Spleen (tissue), 11 donors: Measurements from ENCODE around the gene TMEM269. TPM values are rescaled to one million over a fixed set of nuclear protein-coding genes. Genes with fewer than 3 reads are reported as not detected.

Source experiments
- DNase-seq: peaks from one replicate; pipeline ENCODE4 v3.0.0-alpha.2; 2020
- H3K27ac ChIP-seq, 8 donors: fragments of 200-600 bp; sonication (generic) in 7 of 8; 1 replicate in 4 of 8; 2 replicates in 4 of 8; pipeline versions ENCODE4 v1.5.0 to v1.8.0; 2016 to 2021; ENCODE audit warnings: inconsistent platforms in 4 of 8, mild to moderate bottlenecking in 4 of 8, moderate library complexity in 1 of 8
- H3K27me3 ChIP-seq, 7 donors: fragments of 200-600 bp; sonication (generic) in 6 of 7; replicated peaks in 1 of 7; 1 replicate in 4 of 7; 2 replicates in 3 of 7; pipeline versions ENCODE4 v1.5.0 to v1.8.0; 2016 to 2021; ENCODE audit warnings: inconsistent platforms in 3 of 7, mild to moderate bottlenecking in 1 of 7
- H3K36me3 ChIP-seq, 6 donors: fragments of 200-600 bp; sonication (generic) in 5 of 6; 1 replicate in 4 of 6; 2 replicates in 2 of 6; pipeline versions ENCODE4 v1.5.0 to v1.8.0; 2016 to 2021; ENCODE audit warnings: inconsistent platforms in 2 of 6
- H3K4me1 ChIP-seq, 6 donors: fragments of 200-600 bp; sonication (generic) in 5 of 6; 1 replicate in 3 of 6; 2 replicates in 3 of 6; pipeline versions ENCODE4 v1.5.0 to v1.8.0; 2016 to 2021; ENCODE audit warnings: inconsistent platforms in 3 of 6
- H3K4me3 ChIP-seq, 8 donors: fragments of 200-600 bp; sonication (generic) in 7 of 8; 1 replicate in 4 of 8; 2 replicates in 4 of 8; pipeline versions ENCODE4 v1.5.0 to v1.8.0; 2016 to 2021; ENCODE audit warnings: inconsistent platforms in 4 of 8, mild to moderate bottlenecking in 4 of 8, moderate library complexity in 2 of 8
- H3K9me3 ChIP-seq, 8 donors: fragments of 200-600 bp; sonication (generic) in 7 of 8; 1 replicate in 4 of 8; 2 replicates in 4 of 8; pipeline versions ENCODE4 v1.5.0 to v1.8.0; 2016 to 2021; ENCODE audit warnings: inconsistent platforms in 4 of 8
- POLR2A ChIP-seq, 3 donors: fragments of 450-650 bp; IDR thresholded peaks; one replicate each; pipeline ENCODE4 v1.5.1; 2017; ENCODE audit warnings: antibody characterized with exemption in 3 of 3, mild to moderate bottlenecking in 1 of 3
- POLR2AphosphoS5 ChIP-seq, 3 donors: sonication (generic); formaldehyde crosslinking; IDR thresholded peaks; one replicate each; pipeline ENCODE4 v1.5.1; 2017; ENCODE audit warnings: antibody characterized with exemption in 3 of 3
- WGBS, 5 donors: extraction: QIAGEN DNeasy Blood & Tissue Kit in 3 of 5; methylation state at CpG; one replicate each; pipeline versions ENCODE4 v1.1.5 to v1.1.7; 2013 to 2018; 5-methylcytosine and 5-hydroxymethylcytosine counted together
- intact Hi-C: fragments of 100-400 bp; cut with DNase I; formaldehyde crosslinking; loops from one replicate; pipeline ENCODE4 v1.15.0; 2023; ENCODE audit warnings: low total_unique reads
- polyA plus RNA-seq, 3 donors: library from polyadenylated mRNA; stranded (reverse); fragments of 200-250 nt; gene quantifications; one replicate each; pipeline ENCODE4 v1.2.1, GENCODE V29; 2013
- total RNA-seq, 7 donors: library from RNA; depleted of rRNA in 3 of 7; stranded (reverse); fragments of >200 nt in 3 of 7; fragmentation: NEBNext Ultra II Directional in 4 of 7; extraction: Animal tissue kit (Norgen Biotek cat#: 25700) in 4 of 7; gene quantifications; one replicate each; pipeline versions ENCODE4 v1.1.0 to v1.2.1, GENCODE V29; 2016 to 2021
- TF ChIP-seq, protein P1 (sequence below), 11 experiments: fragments of 200-600 bp in 7 of 11; fragments of 450-650 bp in 4 of 11; sonication (generic) in 4 of 11; IDR thresholded peaks in 8 of 11; conservative IDR thresholded peaks in 3 of 11; 1 replicate in 7 of 11; 2 replicates in 4 of 11; pipeline versions ENCODE4 v1.4.0 to v1.8.0; 2016 to 2021; ENCODE audit warnings: antibody characterized with exemption in 11 of 11, inconsistent platforms in 4 of 11, mild to moderate bottlenecking in 1 of 11
- donor health status: healthy with polysubstance abuse.
- donor health status: DM: no; HTN: no; CAD: no; lungs with moderate emphysema.
- donor health status: DM: no; HTN: no; CAD: no.
- donor health status: Bipolar disorder and iron deficiency.
- donor health status: healthy.
- donor health status: DM: no; HTN: no; CAD: no.
- donor health status: DM: yes; HTN: yes; CAD: no.

TMEM269 gene
- total and polyA plus RNA-seq, 10 donors: 0.03 to 1.6 (median 0.26) TPM; not detected in 1

DNA sequence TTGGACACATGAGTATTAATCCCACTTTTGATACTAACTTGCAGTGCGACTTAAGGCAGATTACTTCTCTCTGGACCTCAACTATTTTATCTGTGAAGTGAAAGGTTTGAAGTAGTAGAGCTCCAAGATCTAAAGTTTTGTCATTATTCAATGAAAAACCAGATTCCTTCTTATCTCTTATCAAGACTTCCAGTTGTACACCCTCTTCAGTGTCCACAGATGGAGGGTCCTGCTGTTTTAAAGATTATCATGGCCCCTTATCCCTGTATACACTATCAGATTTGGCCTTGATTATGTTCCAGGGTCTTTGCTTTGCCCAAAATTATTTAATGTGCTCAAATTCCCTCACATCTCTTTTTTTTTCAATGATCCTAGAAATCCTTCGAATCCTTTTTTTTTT is 16.6 kb upstream of the TMEM269 start:
- intact Hi-C loops: loop anchor here (10.0 kb wide), 1 partner anchor 83 kb away; the partner anchor contains the start of gene YBX1

DNA sequence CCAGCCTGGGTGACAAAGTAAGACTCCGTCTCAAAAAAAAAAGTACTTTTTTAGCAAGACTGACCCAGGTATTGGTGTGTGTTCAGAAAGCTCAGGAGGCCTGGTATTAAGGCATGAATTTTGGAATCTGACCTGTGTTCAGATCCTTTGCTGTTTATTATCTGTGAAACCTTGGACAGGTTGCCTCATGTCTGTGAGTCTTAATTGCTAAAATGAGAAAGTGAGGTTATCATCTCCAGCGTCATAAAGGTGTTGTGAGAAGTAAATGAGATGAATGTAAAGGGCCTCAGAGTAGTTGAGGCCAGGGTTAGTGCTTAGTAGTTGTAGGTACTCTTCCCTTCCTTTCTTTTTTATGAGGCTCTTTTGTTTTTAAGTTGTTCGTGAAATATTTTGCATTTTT is 15.0 kb upstream of the TMEM269 start:
- WGBS, 5 donors: 88 to 100% (median 96%) methylated on average over 3 of the region's 3 CpGs
- intact Hi-C loops: loop anchor here (10.0 kb wide), 1 partner anchor 85 kb away; the partner anchor contains the start of gene YBX1
- peaks cover 22 to 76% (median 47%) of the 10 kb centered on the region in 6 donors for H3K4me1 ChIP-seq
- H3K27ac ChIP-seq: no peak overlapping the region
- peaks cover 0 to 25% (median 12%) of the 10 kb centered on the region in 6 donors for H3K36me3 ChIP-seq
- DNase-seq: no peak
- no peaks in the 10 kb centered on the region for H3K9me3 ChIP-seq
- H3K27me3 ChIP-seq: no peaks in the 10 kb centered on the region
- no peak for TF ChIP-seq POLR2A (IDR thresholded peaks at IDR 0.05)
- TF ChIP-seq, protein P1, sequence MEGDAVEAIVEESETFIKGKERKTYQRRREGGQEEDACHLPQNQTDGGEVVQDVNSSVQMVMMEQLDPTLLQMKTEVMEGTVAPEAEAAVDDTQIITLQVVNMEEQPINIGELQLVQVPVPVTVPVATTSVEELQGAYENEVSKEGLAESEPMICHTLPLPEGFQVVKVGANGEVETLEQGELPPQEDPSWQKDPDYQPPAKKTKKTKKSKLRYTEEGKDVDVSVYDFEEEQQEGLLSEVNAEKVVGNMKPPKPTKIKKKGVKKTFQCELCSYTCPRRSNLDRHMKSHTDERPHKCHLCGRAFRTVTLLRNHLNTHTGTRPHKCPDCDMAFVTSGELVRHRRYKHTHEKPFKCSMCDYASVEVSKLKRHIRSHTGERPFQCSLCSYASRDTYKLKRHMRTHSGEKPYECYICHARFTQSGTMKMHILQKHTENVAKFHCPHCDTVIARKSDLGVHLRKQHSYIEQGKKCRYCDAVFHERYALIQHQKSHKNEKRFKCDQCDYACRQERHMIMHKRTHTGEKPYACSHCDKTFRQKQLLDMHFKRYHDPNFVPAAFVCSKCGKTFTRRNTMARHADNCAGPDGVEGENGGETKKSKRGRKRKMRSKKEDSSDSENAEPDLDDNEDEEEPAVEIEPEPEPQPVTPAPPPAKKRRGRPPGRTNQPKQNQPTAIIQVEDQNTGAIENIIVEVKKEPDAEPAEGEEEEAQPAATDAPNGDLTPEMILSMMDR (IDR thresholded peaks at IDR 0.05 in 8 of 11, conservative IDR thresholded peaks at IDR 0.05 in 3 of 11): no peak
- TF ChIP-seq POLR2AphosphoS5 (IDR thresholded peaks at IDR 0.05): no peak
- no peak overlapping the region for H3K4me3 ChIP-seq

More for the DNA sequence above, 16.6 kb upstream of the TMEM269 start:
- 85 to 91% (median 87%) methylated on average over 2 of the region's 2 CpGs for WGBS, 5 donors
- TF ChIP-seq POLR2A (IDR thresholded peaks at IDR 0.05) (no peak), POLR2AphosphoS5 (IDR thresholded peaks at IDR 0.05) (no peak)
- TF ChIP-seq, protein P1 (IDR thresholded peaks at IDR 0.05 in 8 of 11, conservative IDR thresholded peaks at IDR 0.05 in 3 of 11): no peak
- Histone ChIP-seq H3K4me1 (peaks cover 27 to 90% (median 57%) of the 10 kb centered on the region in 6 donors), H3K27me3 (no peaks in the 10 kb centered on the region), H3K9me3 (no peaks in the 10 kb centered on the region), H3K27ac (no peak overlapping the region), H3K36me3 (peaks cover 0 to 8% (median 0%) of the 10 kb centered on the region in 6 donors), H3K4me3 (peak overlapping the region in 7 of 8 donors; percentile 75 to 99 (median 97))
- DNase-seq: no peak

DNA sequence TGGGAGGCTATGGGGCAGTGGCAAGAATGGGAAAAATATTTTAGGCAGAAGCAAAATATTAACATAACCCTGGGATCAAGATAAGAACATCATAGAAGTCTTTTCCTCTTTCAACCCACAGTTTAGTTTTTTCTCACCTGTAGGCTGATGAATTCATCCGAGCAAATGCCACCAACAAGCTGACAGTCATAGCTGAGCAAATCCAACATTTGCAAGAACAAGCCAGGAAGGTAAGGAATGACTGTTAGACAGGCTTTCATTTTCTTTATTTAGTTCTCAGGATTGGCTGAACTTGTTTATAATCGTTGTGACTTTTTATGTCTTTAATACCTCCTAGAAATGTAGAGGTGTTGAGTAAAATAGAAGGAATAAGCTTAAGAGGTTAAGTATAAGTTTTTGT is 11.4 kb upstream of the TMEM269 start:
- 44 to 87% (median 50%) methylated on average over 2 of the region's 2 CpGs for WGBS, 5 donors
- Histone ChIP-seq H3K4me3 (no peak overlapping the region), H3K4me1 (peaks cover 6 to 46% (median 23%) of the 10 kb centered on the region in 6 donors), H3K36me3 (peaks cover 0 to 61% (median 40%) of the 10 kb centered on the region in 6 donors), H3K9me3 (no peaks in the 10 kb centered on the region), H3K27me3 (no peaks in the 10 kb centered on the region), H3K27ac (no peak overlapping the region)
- DNase-seq: no peak
- TF ChIP-seq POLR2AphosphoS5 (IDR thresholded peaks at IDR 0.05): no peak
- TF ChIP-seq, protein P1 (IDR thresholded peaks at IDR 0.05 in 8 of 11, conservative IDR thresholded peaks at IDR 0.05 in 3 of 11): no peak
- TF ChIP-seq POLR2A (IDR thresholded peaks at IDR 0.05): no peak
- intact Hi-C loops: no loop called here

DNA sequence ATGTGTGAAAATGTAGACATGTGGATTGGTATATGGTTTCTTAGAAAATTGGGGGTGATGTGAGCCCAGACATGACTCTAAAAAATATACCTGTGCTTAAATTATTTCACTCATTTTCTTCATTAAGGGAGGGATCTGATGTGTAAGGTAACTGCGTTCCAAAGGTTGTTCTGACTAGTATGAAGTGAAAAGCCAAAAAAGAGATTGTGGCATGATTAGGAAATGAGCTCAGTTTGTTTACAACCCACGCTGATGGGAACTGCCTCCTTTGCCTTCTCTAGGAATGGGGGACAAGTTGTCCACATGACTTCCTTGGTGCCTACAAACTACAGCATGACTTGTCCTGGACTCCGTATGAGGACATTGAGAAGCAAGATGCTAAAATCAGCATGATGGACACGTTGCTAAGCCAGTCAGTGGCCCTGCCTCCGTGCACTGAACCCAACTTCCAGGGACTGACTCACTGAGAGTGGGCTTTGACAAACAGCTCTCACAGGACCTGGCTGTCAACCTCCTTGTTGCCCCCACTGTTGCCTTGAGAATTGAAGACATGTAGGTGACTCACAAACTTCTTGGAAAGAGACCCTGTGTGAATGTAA is 9.8 kb upstream of the TMEM269 start:
- H3K4me3 ChIP-seq: no peak overlapping the region
- H3K27me3 ChIP-seq: no peaks in the 10 kb centered on the region
- WGBS, 5 donors: 80 to 96% (median 87%) methylated on average over 5 of the region's 5 CpGs
- H3K9me3 ChIP-seq: no peaks in the 10 kb centered on the region
- TF ChIP-seq, protein P1 (IDR thresholded peaks at IDR 0.05 in 8 of 11, conservative IDR thresholded peaks at IDR 0.05 in 3 of 11): no peak
- TF ChIP-seq POLR2AphosphoS5 (IDR thresholded peaks at IDR 0.05) (no peak), POLR2A (IDR thresholded peaks at IDR 0.05) (no peak)
- H3K4me1 ChIP-seq: peaks cover 0 to 30% (median 7%) of the 10 kb centered on the region in 6 donors
- no peak overlapping the region for H3K27ac ChIP-seq
- peaks cover 0 to 77% (median 42%) of the 10 kb centered on the region in 6 donors for H3K36me3 ChIP-seq
- intact Hi-C loops: loop anchor here (5.0 kb wide), 1 partner anchor 297 kb away; no protein-coding TSS in a partner anchor
- DNase-seq: no peak
